PC-3 (cell line): ENCODE measurements around the gene SPDYE1.

Source experiments
- EZH2 ChIP-seq: fragments of 300-600 bp; sonication (generic); IDR thresholded peaks from one replicate; pipeline ENCODE4 v1.6.1; 2017; ENCODE audit warnings: antibody characterized with exemption, mild to moderate bottlenecking, low read length; ENCODE audit not compliant: unreplicated experiment
- EZH2phosphoT487 ChIP-seq: fragments of 300-600 bp; sonication (generic); IDR thresholded peaks from 2 replicates; pipeline ENCODE4 v1.6.1; 2018; ENCODE audit warnings: mild to moderate bottlenecking, antibody characterized with exemption, low read length, borderline replicate concordance
- TF ChIP-seq, protein P1 (sequence below): fragments of 300-600 bp; sonication (generic); conservative IDR thresholded peaks from 2 replicates; pipeline ENCODE4 v1.5.1; 2017; ENCODE audit warnings: antibody characterized with exemption, low read depth, mild to moderate bottlenecking, low read length

DNA sequence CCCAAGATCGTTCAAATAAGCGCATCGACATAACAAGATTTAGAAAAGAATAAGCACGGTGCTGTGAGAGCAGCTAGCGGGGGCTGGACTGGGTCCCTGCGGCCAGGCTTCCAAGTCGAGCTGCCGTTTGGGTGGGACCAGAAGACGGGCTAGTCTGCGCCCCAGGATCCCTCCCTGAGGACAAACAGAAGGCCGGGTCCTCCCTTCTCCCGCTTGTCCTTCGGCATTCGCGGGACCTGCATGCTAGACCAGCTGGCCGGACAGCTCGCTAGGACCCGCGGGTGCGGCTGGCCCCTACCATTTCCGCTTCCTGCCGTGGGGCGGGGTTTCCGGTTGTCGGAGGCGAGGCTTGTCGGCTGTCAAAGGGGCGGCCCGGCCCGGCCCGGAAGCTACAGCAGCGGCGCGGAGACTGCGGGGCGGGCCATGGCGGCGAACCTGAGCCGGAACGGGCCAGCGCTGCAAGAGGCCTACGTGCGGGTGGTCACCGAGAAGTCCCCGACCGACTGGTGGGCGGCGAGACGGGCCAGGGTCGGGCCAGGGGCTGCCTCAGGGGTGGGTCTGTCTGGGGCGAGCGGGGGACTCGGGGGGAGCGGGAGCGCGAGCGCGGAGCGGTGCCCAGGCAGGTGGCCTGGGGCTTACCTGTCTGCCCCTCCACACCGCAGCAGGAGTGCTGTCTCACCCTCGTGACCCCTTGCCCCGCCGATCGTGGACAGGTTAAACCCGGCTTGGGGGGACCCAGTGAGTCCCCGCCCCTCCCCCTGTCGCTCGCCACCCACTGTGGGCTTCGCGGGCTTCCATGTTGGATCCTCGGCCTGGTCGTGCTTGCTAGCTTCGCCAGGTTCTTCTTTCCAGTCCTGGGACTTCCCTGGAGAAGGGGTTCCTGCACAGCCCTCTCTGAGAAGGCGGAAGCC, 46.9 kb downstream of the SPDYE1 start, which contains the start of gene DBNL:
- TF ChIP-seq, protein P1, sequence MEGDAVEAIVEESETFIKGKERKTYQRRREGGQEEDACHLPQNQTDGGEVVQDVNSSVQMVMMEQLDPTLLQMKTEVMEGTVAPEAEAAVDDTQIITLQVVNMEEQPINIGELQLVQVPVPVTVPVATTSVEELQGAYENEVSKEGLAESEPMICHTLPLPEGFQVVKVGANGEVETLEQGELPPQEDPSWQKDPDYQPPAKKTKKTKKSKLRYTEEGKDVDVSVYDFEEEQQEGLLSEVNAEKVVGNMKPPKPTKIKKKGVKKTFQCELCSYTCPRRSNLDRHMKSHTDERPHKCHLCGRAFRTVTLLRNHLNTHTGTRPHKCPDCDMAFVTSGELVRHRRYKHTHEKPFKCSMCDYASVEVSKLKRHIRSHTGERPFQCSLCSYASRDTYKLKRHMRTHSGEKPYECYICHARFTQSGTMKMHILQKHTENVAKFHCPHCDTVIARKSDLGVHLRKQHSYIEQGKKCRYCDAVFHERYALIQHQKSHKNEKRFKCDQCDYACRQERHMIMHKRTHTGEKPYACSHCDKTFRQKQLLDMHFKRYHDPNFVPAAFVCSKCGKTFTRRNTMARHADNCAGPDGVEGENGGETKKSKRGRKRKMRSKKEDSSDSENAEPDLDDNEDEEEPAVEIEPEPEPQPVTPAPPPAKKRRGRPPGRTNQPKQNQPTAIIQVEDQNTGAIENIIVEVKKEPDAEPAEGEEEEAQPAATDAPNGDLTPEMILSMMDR: no peak
- TF ChIP-seq EZH2phosphoT487 (no peak), EZH2 (no peak)
